ENCODE measurements around the gene PPP1R1B.

- TF ChIP-seq TEAD4 (IDR thresholded peaks at IDR 0.05) (no peak), YY1 (IDR thresholded peaks at IDR 0.05; ENCODE audit: low read depth) (no peak), REST (IDR thresholded peaks at IDR 0.05; ENCODE audit: low read depth) (no peak), CEBPB (IDR thresholded peaks at IDR 0.05) (no peak), FOXM1 (IDR thresholded peaks at IDR 0.05; ENCODE audit: borderline replicate concordance, low read depth) (no peak), MAX (IDR thresholded peaks at IDR 0.05) (no peak; the same call in 1 of the 2 replicates), TAF1 (IDR thresholded peaks at IDR 0.05; ENCODE audit: low read depth) (no peak), USF1 (IDR thresholded peaks at IDR 0.05) (no peak), EP300 (IDR thresholded peaks at IDR 0.05; ENCODE audit: borderline replicate concordance) (no peak), ZBTB7A (IDR thresholded peaks at IDR 0.05; ENCODE audit: low read depth) (no peak), NFIC (IDR thresholded peaks at IDR 0.05) (no peak), RAD21 (IDR thresholded peaks at IDR 0.05; ENCODE audit: low read depth) (no peak), CREB1 (IDR thresholded peaks at IDR 0.05; ENCODE audit: low read depth) (no peak), TCF12 (IDR thresholded peaks at IDR 0.05; ENCODE audit: low read depth) (no peak)
These were observed 9.7 kb upstream of the PPP1R1B start for GRCh38 chr17:39617100-39617445.

Measured in Ishikawa (cell line).